ENCODE measurements around the gene PAK1.

Gene PAK1

DNA sequence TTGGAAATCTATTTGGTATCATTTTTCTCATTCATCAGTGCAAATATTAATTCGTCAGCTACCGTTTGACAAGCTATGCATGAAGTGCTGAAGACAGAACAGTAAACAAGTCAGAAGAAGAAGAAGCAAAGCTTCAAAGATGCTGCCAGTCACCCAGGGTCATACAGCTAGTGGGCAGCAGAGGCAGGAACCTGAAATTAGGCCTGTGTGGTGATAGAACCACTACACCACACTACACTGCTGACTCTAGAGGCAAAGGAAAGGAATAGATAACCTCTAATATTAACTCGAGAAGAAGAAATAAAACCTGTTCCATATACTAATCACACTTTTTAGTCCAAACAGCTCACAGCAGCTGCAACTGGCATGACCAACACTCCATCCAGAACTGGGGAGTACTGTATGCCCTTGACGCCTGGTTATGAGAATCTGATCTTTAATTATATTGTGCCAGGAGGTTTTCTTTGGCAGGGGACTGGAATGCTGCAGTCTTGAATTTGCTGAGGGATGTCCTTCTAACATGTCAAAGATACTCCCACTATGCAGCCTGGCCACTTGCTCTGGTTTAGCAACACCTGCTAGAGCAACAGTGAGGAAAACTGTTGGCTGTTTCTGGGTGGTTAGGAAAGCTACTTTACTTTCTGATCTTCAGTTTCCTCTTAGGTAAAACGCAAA, 73.0 kb downstream of the PAK1 start:
- TF ChIP-seq CTCF (IDR thresholded peaks at IDR 0.05): no peak
- no peak overlapping the region for H3K4me3 ChIP-seq
- H3K27ac ChIP-seq: no peak overlapping the region
- no peak for DNase-seq (ENCODE audit: low spot score)

- no peak for TF ChIP-seq CTCF (IDR thresholded peaks at IDR 0.05)
- H3K27ac ChIP-seq: no peak overlapping the region
- no peak overlapping the region for H3K4me3 ChIP-seq
- no peak for DNase-seq (ENCODE audit: low spot score)
Measured at GRCh38 chr11:77400271-77400670, 73.6 kb downstream of the PAK1 start.

- Histone ChIP-seq H3K27ac (no peak overlapping the region), H3K4me3 (no peak overlapping the region)
- no peak for DNase-seq (ENCODE audit: low spot score)
- no peak for TF ChIP-seq CTCF (IDR thresholded peaks at IDR 0.05)
Measured at GRCh38 chr11:77397631-77398030, 76.3 kb downstream of the PAK1 start.

DNA sequence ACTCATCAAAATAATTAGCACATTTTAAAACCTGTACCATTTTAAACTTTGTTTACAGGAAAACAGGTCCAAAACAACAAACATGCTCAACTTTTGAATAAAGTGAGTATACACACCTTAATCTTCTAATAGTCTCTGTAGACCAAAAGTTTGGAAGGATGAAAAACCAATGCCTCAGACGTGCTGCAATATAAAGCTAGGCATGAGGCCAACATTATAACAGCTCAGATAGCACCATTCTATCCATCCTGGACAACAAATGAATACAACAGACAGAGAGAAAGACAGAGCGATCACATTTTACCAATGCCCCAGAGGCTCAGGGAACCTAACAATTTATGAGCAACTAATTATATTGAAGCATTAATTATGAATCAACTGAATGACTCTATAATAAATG, 77.0 kb downstream of the PAK1 start:
- no peak for TF ChIP-seq CTCF (IDR thresholded peaks at IDR 0.05)
- H3K4me3 ChIP-seq: no peak overlapping the region
- no peak overlapping the region for H3K27ac ChIP-seq
- DNase-seq (ENCODE audit: low spot score): no peak

DNA sequence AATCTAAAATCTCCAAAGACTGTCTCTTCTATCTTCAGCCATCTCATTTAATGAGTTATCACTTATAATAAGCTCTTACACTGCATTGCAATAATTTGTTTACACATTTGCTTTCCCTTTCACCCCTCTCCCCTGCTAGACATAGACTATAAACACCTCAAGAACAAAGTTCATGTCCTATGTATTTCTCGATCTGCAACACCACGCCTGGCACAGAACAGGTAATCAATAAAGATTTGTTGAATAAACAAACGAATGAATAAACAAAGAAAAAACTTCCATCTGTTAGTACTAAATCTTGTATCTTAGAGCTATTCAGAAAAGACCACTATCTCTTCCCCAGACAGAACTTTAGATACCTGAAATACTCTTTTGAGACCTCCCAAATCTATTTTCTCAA, 77.6 kb downstream of the PAK1 start:
- Histone ChIP-seq H3K4me3 (no peak overlapping the region), H3K27ac (no peak overlapping the region)
- no peak for DNase-seq (ENCODE audit: low spot score)
- TF ChIP-seq CTCF (IDR thresholded peaks at IDR 0.05): no peak

GRCh38 chr11:77395460-77396173, 78.3 kb downstream of the PAK1 start:
- Histone ChIP-seq H3K4me3 (no peak overlapping the region), H3K27ac (no peak overlapping the region)
- no peak for DNase-seq (ENCODE audit: low spot score)
- no peak for TF ChIP-seq CTCF (IDR thresholded peaks at IDR 0.05)

GRCh38 chr11:77392842-77393241, 81.1 kb downstream of the PAK1 start:
- TF ChIP-seq CTCF (IDR thresholded peaks at IDR 0.05): no peak
- Histone ChIP-seq H3K27ac (no peak overlapping the region), H3K4me3 (no peak overlapping the region)
- no peak for DNase-seq (ENCODE audit: low spot score)

All from coronary artery (tissue), 2 donors.